Gastrocnemius medialis (tissue), 4 donors: ENCODE data around the gene OSGIN1. TPM values are rescaled to one million over a fixed set of nuclear protein-coding genes. Genes with fewer than 3 reads are reported as not detected.

Experiments
- ATAC-seq, 2 donors: fragments of 150-250 bp; one replicate each; pipeline ENCODE4 v1.9.1; 2016
- DNase-seq, 2 donors: peaks; one replicate each; pipeline ENCODE4 v3.0.0-alpha.2; 2019
- H3K27ac ChIP-seq, 4 donors: fragments of 200-600 bp; sonication (generic); 1 replicate in 1 of 4; 2 replicates in 3 of 4; pipeline ENCODE4 v1.5.1; 2016 to 2018; ENCODE audit warnings: mild to moderate bottlenecking in 2 of 4, moderate library complexity in 1 of 4
- H3K27me3 ChIP-seq, 3 donors: fragments of 200-600 bp; sonication (generic) in 2 of 3; 1 replicate in 1 of 3; 2 replicates in 2 of 3; pipeline versions ENCODE4 v1.5.1 to v1.6.0; 2016 to 2019; ENCODE audit warnings: mild to moderate bottlenecking in 1 of 3, moderate library complexity in 1 of 3
- H3K36me3 ChIP-seq, 2 donors: fragments of 200-600 bp; sonication (generic) in 1 of 2; one replicate each; pipeline ENCODE4 v1.5.1; 2017 to 2018
- H3K4me1 ChIP-seq, 2 donors: fragments of 200-600 bp; sonication (generic) in 1 of 2; one replicate each; pipeline ENCODE4 v1.5.1; 2016 to 2017; ENCODE audit warnings: mild to moderate bottlenecking in 2 of 2
- H3K4me3 ChIP-seq, 4 donors: fragments of 200-600 bp; sonication (generic) in 3 of 4; 1 replicate in 1 of 4; 2 replicates in 3 of 4; pipeline ENCODE4 v1.5.1; 2016 to 2019; ENCODE audit warnings: mild to moderate bottlenecking in 2 of 4
- H3K9me3 ChIP-seq, 3 donors: fragments of 200-600 bp; sonication (generic) in 2 of 3; 1 replicate in 1 of 3; 2 replicates in 2 of 3; pipeline ENCODE4 v1.5.1; 2016 to 2019
- CTCF ChIP-seq, 5 experiments: fragments of 450-650 bp in 3 of 5; fragments of 200-600 bp in 2 of 5; sonication (generic) in 2 of 5; IDR thresholded peaks in 4 of 5; conservative IDR thresholded peaks in 1 of 5; 1 replicate in 4 of 5; 2 replicates in 1 of 5; pipeline ENCODE4 v1.5.1; 2016 to 2019; ENCODE audit warnings: antibody characterized with exemption in 5 of 5, mild to moderate bottlenecking in 3 of 5, moderate library complexity in 3 of 5
- POLR2A ChIP-seq, 2 donors: fragments of 450-650 bp; IDR thresholded peaks; one replicate each; pipeline ENCODE4 v1.6.1; 2017; ENCODE audit warnings: antibody characterized with exemption in 2 of 2, mild to moderate bottlenecking in 2 of 2, moderate library complexity in 2 of 2
- in situ Hi-C, 4 donors: fragments of 200-750 bp; cut with MboI; loops; one replicate each; pipeline versions ENCODE4 v1.15.0 to v1.8.0; 2017; ENCODE audit warnings: low sequenced_read_pairs in 4 of 4
- intact Hi-C: fragments of 100-400 bp; cut with DNase I; formaldehyde crosslinking; loops from one replicate; pipeline ENCODE4 v1.15.1; 2023; ENCODE audit warnings: low total_unique reads
- total RNA-seq, 4 donors: library from RNA; depleted of rRNA; stranded (reverse); fragments of >200 nt; gene quantifications; one replicate each; pipeline versions ENCODE4 v1.1.0 to v1.2.3, GENCODE V29; 2016

Gene OSGIN1
- total RNA-seq, 4 donors from 2014 or later: 9.6 to 24.9 (median 13.2) TPM

GRCh38 chr16:83932955-83933673 is 19.9 kb upstream of the OSGIN1 start:
- ATAC-seq: no peak
- intact Hi-C loops (no loop called here), in situ Hi-C loops (no loop called here)
- Histone ChIP-seq H3K36me3 (no peaks in the 10 kb centered on the region), H3K27me3 (no peaks in the 10 kb centered on the region), H3K4me3 (no peak overlapping the region), H3K4me1 (peaks cover 0 to 3% of the 10 kb centered on the region in 2 donors), H3K27ac (no peak overlapping the region), H3K9me3 (no peaks in the 10 kb centered on the region)
- no peak for TF ChIP-seq POLR2A (IDR thresholded peaks at IDR 0.05)
- TF ChIP-seq CTCF (IDR thresholded peaks at IDR 0.05 in 4 of 5, conservative IDR thresholded peaks at IDR 0.05 in 1 of 5): no peak
- no peak for DNase-seq

- H3K27ac ChIP-seq: no peak overlapping the region
- ATAC-seq (no peak), DNase-seq (no peak)
- intact Hi-C loops: no loop called here
- TF ChIP-seq POLR2A (IDR thresholded peaks at IDR 0.05) (no peak), CTCF (IDR thresholded peaks at IDR 0.05 in 4 of 5, conservative IDR thresholded peaks at IDR 0.05 in 1 of 5) (no peak)
- peaks cover 1 to 3% of the 10 kb centered on the region in 2 donors for H3K4me1 ChIP-seq
- H3K9me3 ChIP-seq: no peaks in the 10 kb centered on the region
- H3K27me3 ChIP-seq: no peaks in the 10 kb centered on the region
- H3K4me3 ChIP-seq: no peak overlapping the region
- H3K36me3 ChIP-seq: no peaks in the 10 kb centered on the region
- in situ Hi-C loops: no loop called here
These were observed 19.0 kb upstream of the OSGIN1 start for GRCh38 chr16:83933885-83934683.

GRCh38 chr16:83934684-83934977 is 18.4 kb upstream of the OSGIN1 start:
- no peak overlapping the region for H3K27ac ChIP-seq
- ATAC-seq: no peak
- DNase-seq: no peak
- intact Hi-C loops: no loop called here
- no peaks in the 10 kb centered on the region for H3K9me3 ChIP-seq
- no peaks in the 10 kb centered on the region for H3K27me3 ChIP-seq
- H3K36me3 ChIP-seq: no peaks in the 10 kb centered on the region
- H3K4me1 ChIP-seq: peaks cover 3 to 4% of the 10 kb centered on the region in 2 donors
- TF ChIP-seq POLR2A (IDR thresholded peaks at IDR 0.05): no peak
- no peak for TF ChIP-seq CTCF (IDR thresholded peaks at IDR 0.05 in 4 of 5, conservative IDR thresholded peaks at IDR 0.05 in 1 of 5)
- in situ Hi-C loops: no loop called here
- H3K4me3 ChIP-seq: no peak overlapping the region

- in situ Hi-C loops: no loop called here
These were observed 17.8 kb upstream of the OSGIN1 start for GRCh38 chr16:83935005-83935857.

More at GRCh38 chr16:83935005-83935857, 17.8 kb upstream of the OSGIN1 start:
- no peaks in the 10 kb centered on the region for H3K27me3 ChIP-seq
- intact Hi-C loops: no loop called here
- H3K36me3 ChIP-seq: no peaks in the 10 kb centered on the region
- no peaks in the 10 kb centered on the region for H3K9me3 ChIP-seq
- DNase-seq (no peak), ATAC-seq (no peak)
- no peak overlapping the region for H3K4me3 ChIP-seq
- no peak for TF ChIP-seq CTCF (IDR thresholded peaks at IDR 0.05 in 4 of 5, conservative IDR thresholded peaks at IDR 0.05 in 1 of 5)
- TF ChIP-seq POLR2A (IDR thresholded peaks at IDR 0.05): no peak
- H3K4me1 ChIP-seq: peaks cover 3 to 4% of the 10 kb centered on the region in 2 donors
- no peak overlapping the region for H3K27ac ChIP-seq
